ENCODE measurements around the gene CPTP. TPM values are rescaled to one million over a fixed set of nuclear protein-coding genes. Genes with fewer than 3 reads are reported as not detected.

Gene CPTP
- total RNA-seq, 2 experiments from 2014 or later = 19.8 to 21.9 TPM

DNA sequence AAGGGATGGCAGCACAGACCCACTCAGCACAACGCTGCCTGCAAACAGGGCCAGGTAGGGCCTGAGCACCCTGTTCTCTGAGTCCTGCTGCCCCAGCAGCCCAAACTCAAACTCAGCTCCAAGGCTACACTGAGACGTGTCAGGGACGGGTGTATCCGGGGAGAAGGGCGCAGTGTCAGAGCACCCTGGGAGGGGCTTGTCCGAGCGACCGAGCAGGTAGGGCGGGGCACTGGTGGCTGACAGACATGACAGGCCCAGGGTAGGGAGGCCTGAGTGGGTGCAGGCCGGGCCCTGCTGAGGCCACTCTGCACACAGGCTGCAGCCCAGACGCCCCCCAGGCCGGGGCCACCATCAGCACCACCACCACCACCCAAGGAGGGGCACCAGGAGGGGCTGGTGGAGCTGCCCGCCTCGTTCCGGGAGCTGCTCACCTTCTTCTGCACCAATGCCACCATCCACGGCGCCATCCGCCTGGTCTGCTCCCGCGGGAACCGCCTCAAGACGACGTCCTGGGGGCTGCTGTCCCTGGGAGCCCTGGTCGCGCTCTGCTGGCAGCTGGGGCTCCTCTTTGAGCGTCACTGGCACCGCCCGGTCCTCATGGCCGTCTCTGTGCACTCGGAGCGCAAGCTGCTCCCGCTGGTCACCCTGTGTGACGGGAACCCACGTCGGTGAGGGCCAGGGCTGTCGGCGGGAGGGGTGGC, 38.8 kb upstream of the CPTP start:
- no peak overlapping the region for H3K27ac Mint-ChIP-seq
- no peak overlapping the region for H3K4me3 Mint-ChIP-seq
- H3K9me3 Mint-ChIP-seq = no peaks in the 10 kb centered on the region
- no peaks in the 10 kb centered on the region for H3K36me3 Mint-ChIP-seq (ENCODE audit: low read depth)
- no peak for DNase-seq
- POLR2A ChIA-PET = no interaction called here
- no peaks in the 10 kb centered on the region for H3K27me3 Mint-ChIP-seq
- CTCF ChIA-PET = no interaction called here
- peaks cover 3% of the 10 kb centered on the region for H3K4me1 Mint-ChIP-seq

DNA sequence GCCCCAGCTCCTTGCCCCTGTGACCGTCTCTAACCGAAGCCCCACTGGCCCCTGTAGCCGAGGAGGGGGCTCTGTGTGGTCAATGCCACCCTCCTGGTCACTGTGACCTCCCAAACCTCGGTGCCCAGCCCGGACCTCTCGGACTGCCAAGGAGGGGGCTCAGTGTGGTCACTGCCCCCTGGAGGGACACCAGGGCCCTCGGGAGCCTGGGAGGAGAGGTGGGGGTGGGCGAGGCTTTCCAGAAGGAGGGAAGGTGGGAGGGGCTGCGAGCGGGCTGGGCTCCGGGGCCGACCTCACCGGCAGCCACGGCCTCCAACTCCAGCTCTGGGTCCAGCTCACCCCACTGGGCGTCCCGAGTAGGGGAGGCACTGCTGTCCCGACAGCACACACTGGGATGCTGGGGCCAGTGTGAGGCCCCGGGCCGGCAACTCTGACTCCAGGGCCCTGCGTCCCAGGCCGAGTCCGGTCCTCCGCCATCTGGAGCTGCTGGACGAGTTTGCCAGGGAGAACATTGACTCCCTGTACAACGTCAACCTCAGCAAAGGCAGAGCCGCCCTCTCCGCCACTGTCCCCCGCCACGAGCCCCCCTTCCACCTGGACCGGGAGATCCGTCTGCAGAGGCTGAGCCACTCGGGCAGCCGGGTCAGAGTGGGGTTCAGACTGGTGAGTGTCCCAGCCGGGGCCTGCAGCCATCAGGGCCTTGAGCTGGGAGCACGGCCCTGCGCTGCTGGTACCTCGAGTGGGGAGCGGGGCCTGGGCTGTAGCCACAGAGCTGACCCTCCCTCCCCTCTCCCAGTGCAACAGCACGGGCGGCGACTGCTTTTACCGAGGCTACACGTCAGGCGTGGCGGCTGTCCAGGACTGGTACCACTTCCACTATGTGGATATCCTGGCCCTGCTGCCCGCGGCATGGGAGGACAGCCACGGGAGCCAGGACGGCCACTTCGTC, 38.0 kb upstream of the CPTP start:
- ChIA-PET CTCF (no interaction called here), POLR2A (no interaction called here)
- Mint-ChIP-seq H3K27ac (no peak overlapping the region), H3K27me3 (no peaks in the 10 kb centered on the region), H3K4me3 (no peak overlapping the region), H3K9me3 (no peaks in the 10 kb centered on the region), H3K4me1 (peaks cover 3% of the 10 kb centered on the region), H3K36me3 (ENCODE audit: low read depth) (no peaks in the 10 kb centered on the region)
- DNase-seq = no peak

DNA sequence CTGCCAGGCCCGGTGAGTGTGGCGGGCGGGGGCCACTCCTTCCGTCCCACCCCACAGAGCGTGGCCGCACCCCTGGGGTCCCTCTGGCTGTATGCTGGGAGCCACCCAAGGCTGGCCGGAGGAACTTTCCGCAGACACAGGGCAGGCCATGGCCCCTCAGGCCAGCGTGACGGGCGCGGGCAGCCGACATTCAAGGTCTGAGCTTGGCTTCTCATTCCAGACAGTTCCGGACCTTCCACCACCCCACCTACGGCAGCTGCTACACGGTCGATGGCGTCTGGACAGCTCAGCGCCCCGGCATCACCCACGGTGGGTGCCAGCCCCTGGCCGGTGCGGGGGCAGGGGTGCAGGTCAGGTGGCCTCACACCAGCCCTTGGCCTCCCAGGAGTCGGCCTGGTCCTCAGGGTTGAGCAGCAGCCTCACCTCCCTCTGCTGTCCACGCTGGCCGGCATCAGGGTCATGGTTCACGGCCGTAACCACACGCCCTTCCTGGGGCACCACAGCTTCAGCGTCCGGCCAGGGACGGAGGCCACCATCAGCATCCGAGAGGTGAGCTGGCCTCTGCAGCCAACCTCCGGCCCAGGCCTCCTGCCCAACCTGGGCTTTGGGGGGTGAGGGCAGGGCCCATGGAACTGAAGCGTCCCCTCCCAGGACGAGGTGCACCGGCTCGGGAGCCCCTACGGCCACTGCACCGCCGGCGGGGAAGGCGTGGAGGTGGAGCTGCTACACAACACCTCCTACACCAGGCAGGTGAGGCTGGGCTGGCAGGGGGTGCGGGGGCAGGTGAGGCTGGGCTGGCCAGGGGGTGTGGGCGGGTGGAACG, 37.1 kb upstream of the CPTP start:
- DNase-seq = no peak
- ChIA-PET POLR2A (no interaction called here), CTCF (no interaction called here)
- Mint-ChIP-seq H3K9me3 (no peaks in the 10 kb centered on the region), H3K27ac (no peak overlapping the region), H3K27me3 (no peaks in the 10 kb centered on the region), H3K36me3 (ENCODE audit: low read depth) (peaks cover 4% of the 10 kb centered on the region), H3K4me3 (no peak overlapping the region), H3K4me1 (peaks cover 3% of the 10 kb centered on the region)

DNA sequence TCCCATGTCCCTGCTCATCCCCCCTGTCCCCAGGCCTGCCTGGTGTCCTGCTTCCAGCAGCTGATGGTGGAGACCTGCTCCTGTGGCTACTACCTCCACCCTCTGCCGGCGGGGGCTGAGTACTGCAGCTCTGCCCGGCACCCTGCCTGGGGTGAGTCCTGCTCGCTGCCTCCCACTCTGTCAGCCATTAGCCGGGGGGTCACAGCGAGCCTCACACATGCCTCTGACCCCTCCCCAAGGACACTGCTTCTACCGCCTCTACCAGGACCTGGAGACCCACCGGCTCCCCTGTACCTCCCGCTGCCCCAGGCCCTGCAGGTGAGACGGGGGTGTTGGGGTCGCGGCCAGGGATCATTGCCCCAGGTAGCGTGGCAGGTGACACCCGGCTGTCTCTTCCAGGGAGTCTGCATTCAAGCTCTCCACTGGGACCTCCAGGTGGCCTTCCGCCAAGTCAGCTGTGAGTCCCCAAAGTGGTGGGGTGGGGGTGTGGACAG, 34.3 kb upstream of the CPTP start:
- POLR2A ChIA-PET = interaction anchor here (2.4 kb wide), 1 partner anchor 174 kb away, joined by 11 read pairs; the partner anchor contains the start of gene C1orf159

DNA sequence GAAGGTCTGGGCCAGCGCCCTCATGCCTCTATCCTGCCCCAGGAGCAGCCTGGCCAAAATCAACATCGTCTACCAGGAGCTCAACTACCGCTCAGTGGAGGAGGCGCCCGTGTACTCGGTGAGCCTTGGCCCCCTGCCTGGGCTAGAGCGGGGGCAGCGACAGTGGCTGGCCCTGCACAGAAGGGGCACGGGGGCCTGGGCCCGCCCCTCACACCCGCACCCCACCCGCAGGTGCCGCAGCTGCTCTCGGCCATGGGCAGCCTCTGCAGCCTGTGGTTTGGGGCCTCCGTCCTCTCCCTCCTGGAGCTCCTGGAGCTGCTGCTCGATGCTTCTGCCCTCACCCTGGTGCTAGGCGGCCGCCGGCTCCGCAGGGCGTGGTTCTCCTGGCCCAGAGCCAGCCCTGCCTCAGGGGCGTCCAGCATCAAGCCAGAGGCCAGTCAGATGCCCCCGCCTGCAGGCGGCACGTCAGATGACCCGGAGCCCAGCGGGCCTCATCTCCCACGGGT, 33.5 kb upstream of the CPTP start:
- H3K27ac Mint-ChIP-seq = no peak overlapping the region
- H3K4me1 Mint-ChIP-seq = no peaks in the 10 kb centered on the region
- no peak overlapping the region for H3K4me3 Mint-ChIP-seq
- peaks cover 4% of the 10 kb centered on the region for H3K36me3 Mint-ChIP-seq (ENCODE audit: low read depth)
- POLR2A ChIA-PET = interaction anchor here (1.1 to 2.4 kb wide), 5 partner anchors 8 to 175 kb away, joined by 3 to 11 read pairs (median 3); partner anchors contain the start of genes AURKAIP1 and C1orf159
- no peak for DNase-seq
- no peaks in the 10 kb centered on the region for H3K27me3 Mint-ChIP-seq
- no peaks in the 10 kb centered on the region for H3K9me3 Mint-ChIP-seq
- CTCF ChIA-PET = interaction anchor here (0.7 to 3.2 kb wide), 7 partner anchors 9 to 272 kb away, joined by 3 to 36 read pairs (median 4); no protein-coding TSS in a partner anchor

More for the DNA sequence above, 34.3 kb upstream of the CPTP start:
- Mint-ChIP-seq H3K27ac (no peak overlapping the region), H3K27me3 (no peaks in the 10 kb centered on the region), H3K4me1 (no peaks in the 10 kb centered on the region), H3K4me3 (no peak overlapping the region), H3K9me3 (no peaks in the 10 kb centered on the region), H3K36me3 (ENCODE audit: low read depth) (peaks cover 4% of the 10 kb centered on the region)
- DNase-seq = peak; percentile 62
- CTCF ChIA-PET = interaction anchor here (1.0 to 3.2 kb wide), 4 partner anchors 15 to 249 kb away, joined by 3 to 36 read pairs (median 6); no protein-coding TSS in a partner anchor

DNA sequence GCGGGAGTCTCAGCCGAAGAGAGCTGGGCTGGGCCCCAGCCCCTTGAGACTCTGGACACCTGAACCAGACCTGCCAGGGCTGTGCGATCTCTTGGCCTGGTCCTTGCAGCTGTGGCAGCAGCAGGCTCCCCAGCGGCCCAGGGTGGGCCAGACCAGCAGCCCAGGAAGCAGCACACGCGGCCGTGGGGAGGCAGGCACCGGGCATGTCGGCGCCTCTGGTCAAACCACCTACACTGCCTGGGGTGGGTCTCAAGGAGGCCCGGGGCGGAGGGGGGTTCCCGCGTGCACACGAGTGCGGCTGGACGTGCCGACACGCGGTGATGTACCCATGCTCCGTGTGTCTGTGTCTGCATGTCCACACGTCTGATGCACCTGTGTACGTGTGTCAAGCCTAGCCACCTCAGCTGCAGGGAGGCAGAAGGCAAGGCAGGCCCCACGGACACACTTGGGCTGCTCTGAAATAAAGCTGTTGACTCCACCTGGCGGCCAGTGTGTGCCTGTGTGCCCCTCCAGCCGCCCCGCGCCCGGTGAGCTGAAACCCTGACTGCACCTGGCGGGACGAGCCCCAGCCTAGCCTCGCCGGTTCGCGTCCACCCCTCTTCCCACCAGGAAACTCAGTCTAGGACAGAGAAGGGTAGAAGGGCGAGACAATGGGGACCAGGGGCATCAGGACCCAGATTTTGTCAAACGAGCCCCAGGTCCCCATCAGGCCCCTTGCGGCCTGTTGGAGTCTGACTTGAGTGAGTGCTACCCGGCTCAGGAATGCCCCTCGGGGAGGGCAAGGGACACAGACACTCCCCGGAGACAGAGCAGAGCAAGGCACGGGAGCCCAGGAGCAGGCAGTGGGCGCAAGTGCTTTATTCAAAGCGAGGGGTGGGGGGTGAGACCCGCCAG, 32.8 kb upstream of the CPTP start:
- Mint-ChIP-seq H3K4me1 (no peaks in the 10 kb centered on the region), H3K27ac (no peak overlapping the region), H3K4me3 (no peak overlapping the region), H3K27me3 (no peaks in the 10 kb centered on the region), H3K9me3 (no peaks in the 10 kb centered on the region), H3K36me3 (ENCODE audit: low read depth) (peaks cover 4% of the 10 kb centered on the region)
- peak; percentile 72 for DNase-seq
- POLR2A ChIA-PET = interaction anchor here (1.1 to 2.4 kb wide), 5 partner anchors 9 to 175 kb away, joined by 3 to 11 read pairs (median 3); partner anchors contain the start of genes AURKAIP1 and C1orf159
- CTCF ChIA-PET = interaction anchor here (0.6 to 3.2 kb wide), 9 partner anchors 10 to 307 kb away, joined by 4 to 36 read pairs (median 4); partner anchors contain the start of gene UBE2J2

DNA sequence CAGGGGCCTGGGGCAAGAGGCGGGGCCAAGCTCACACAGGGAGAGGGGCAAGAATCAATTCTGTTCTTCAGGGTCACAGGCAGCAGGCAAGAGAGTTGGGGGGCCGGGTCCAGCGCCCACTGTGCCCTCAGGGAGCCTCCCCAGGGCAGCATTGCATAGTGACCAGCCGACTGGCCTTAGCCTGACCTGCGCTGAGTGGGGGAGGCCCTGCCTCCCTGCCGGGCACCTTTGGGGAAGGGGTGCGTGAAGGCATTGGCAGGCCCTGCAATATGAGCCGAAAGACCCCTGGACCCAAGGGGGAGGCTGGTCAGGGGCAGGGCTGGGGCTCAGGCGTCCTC, 32.2 kb upstream of the CPTP start:
- H3K4me1 Mint-ChIP-seq = no peaks in the 10 kb centered on the region
- peaks cover 4% of the 10 kb centered on the region for H3K36me3 Mint-ChIP-seq (ENCODE audit: low read depth)
- no peak for DNase-seq
- no peak overlapping the region for H3K4me3 Mint-ChIP-seq
- ChIA-PET POLR2A (interaction anchor here (1.1 to 2.4 kb wide), 5 partner anchors 9 to 176 kb away, joined by 3 to 11 read pairs (median 3); partner anchors contain the start of genes AURKAIP1 and C1orf159), CTCF (interaction anchor here (0.6 to 3.2 kb wide), 8 partner anchors 10 to 308 kb away, joined by 4 to 36 read pairs (median 5); partner anchors contain the start of gene UBE2J2)
- H3K27me3 Mint-ChIP-seq = no peaks in the 10 kb centered on the region
- no peaks in the 10 kb centered on the region for H3K9me3 Mint-ChIP-seq
- no peak overlapping the region for H3K27ac Mint-ChIP-seq

DNA sequence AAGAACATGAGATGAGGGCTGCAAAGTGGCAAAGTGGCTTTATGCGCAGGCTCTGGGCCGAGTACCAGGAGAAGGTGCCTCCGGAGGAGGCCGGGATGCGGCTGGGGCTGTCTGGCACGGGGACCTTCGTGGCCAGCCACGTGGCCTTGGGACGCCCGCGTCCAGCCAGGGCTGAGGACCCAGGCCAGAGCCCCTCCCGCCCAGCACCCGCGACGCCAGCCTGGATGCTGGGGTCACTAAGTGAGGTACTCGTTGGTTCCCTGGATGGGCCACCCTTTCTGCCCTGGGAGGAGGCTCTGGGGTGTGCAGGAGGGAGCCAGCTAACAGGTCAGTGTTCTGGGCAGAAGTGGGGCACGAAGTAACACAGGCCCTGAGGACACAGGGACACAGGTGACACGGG, 31.8 kb upstream of the CPTP start:
- H3K4me3 Mint-ChIP-seq = no peak overlapping the region
- CTCF ChIA-PET = interaction anchor here (0.6 to 3.2 kb wide), 5 partner anchors 11 to 260 kb away, joined by 3 to 36 read pairs (median 4); no protein-coding TSS in a partner anchor
- H3K27ac Mint-ChIP-seq = no peak overlapping the region
- no peaks in the 10 kb centered on the region for H3K4me1 Mint-ChIP-seq
- H3K27me3 Mint-ChIP-seq = no peaks in the 10 kb centered on the region
- H3K9me3 Mint-ChIP-seq = no peaks in the 10 kb centered on the region
- H3K36me3 Mint-ChIP-seq (ENCODE audit: low read depth) = peaks cover 4% of the 10 kb centered on the region
- POLR2A ChIA-PET = no interaction called here
- DNase-seq = no peak

DNA sequence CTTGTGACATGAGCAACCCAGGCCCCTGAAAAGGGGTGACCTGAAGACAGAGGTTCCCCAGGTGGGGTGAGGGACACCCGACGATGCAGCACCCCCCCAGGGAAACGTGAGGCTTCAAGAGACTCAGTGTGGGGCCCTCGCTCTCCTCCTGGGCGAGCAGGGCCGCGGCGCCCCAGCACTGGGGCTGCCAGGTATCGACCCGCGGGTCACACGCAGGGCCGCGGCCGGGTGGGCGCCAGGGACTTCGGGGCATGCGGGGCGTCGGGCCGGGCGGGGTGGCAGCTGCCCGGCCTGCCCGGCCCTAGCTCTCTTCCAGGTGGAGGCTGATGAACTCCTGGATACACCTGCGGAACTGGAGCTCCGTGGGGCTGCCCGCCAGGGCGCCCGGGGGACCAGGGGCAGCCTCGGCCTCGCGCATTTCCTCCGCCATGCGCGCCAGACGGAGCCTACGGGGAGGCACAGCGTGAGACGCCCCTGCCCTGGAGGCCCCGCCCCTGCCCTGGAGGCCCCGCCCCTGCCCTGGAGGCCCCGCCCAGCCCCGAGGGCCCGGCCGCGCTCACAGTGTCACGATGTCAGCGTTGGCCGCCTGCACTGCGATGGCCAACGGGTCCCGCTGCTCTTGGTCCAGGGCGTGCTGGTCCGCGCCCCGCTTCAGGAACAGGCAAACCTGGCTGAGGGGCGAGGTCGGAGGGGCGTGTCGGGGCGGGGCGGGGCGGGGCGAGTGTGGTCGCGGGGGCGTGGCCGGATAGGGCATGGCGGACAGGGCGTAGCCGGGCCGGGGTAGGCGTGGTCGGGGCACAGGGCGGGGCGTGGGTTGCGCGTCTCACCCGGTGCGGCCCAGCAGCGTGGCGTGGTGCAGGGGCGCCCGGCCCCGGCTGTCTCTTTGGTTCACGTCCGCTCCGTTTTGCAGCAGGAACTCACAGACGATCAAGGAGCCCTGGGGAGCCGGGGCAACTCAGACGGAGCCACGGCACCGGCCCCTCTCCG, 31.0 kb upstream of the CPTP start:
- Mint-ChIP-seq H3K9me3 (no peaks in the 10 kb centered on the region), H3K4me1 (no peaks in the 10 kb centered on the region), H3K4me3 (no peak overlapping the region), H3K27me3 (no peaks in the 10 kb centered on the region), H3K36me3 (ENCODE audit: low read depth) (peaks cover 4% of the 10 kb centered on the region), H3K27ac (no peak overlapping the region)
- no peak for DNase-seq
- POLR2A ChIA-PET = no interaction called here
- CTCF ChIA-PET = interaction anchor here (0.6 to 1.0 kb wide), 2 partner anchors 84 to 171 kb away, joined by 3 to 5 read pairs; no protein-coding TSS in a partner anchor

DNA sequence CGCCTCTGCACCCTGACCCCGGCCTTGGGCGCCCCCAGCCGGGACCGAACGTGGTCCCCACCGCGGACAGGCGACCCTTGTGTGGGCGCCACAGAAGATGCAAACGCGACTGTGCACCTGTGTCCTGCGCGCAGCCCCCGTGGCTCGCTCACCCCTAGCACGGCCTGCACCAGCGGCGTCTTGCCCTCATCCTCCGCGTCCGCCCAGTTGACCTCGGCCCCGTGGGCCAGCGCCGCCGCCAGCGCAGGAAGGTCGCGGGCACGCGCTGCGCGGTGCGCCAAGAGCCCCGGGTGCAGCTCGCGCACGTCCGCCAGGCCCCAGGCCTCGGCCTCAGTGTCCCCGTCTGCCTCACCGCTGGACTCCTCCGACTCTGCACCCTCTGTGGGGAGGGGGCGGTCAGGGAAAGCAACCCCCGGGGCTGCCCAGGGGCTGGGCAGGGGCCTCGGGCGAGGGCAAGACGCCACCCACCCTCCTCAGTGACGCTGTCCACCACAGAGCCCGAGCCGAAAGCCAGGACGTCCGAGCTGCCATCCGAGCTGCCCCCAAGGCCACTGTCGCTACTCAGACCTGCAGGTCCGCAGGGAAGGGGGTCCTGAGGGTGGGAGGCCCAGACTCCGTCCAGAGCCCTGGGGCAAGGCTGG, 30.2 kb upstream of the CPTP start:
- ChIA-PET CTCF (interaction anchor here (1.0 kb wide), 1 partner anchor 172 kb away, joined by 4 read pairs; no protein-coding TSS in a partner anchor), POLR2A (interaction anchor here (1.0 kb wide), 1 partner anchor 67 kb away, joined by 3 read pairs; no protein-coding TSS in a partner anchor)
- Mint-ChIP-seq H3K9me3 (no peaks in the 10 kb centered on the region), H3K4me1 (no peaks in the 10 kb centered on the region), H3K36me3 (ENCODE audit: low read depth) (peaks cover 4% of the 10 kb centered on the region), H3K27ac (no peak overlapping the region), H3K4me3 (no peak overlapping the region), H3K27me3 (no peaks in the 10 kb centered on the region)
- DNase-seq = no peak

Measured in activated CD4-positive, alpha-beta memory T cell treated with anti-CD3 and anti-CD28 coated beads, Interleukin-2, amount 10 ng/mL, durations not matched to agents 7 days and 5 days (primary cell).